Lower lobe of right lung (tissue), 2 donors: ENCODE data around the gene TUBGCP2. TPM values are rescaled to one million over a fixed set of nuclear protein-coding genes. Genes with fewer than 3 reads are reported as not detected.

Experiments used
- ATAC-seq, 2 donors: fragments of 200-7000 bp; cut with Tn5 transposase; one replicate each; pipeline ENCODE4 v1.9.1; 2020 to 2022; ENCODE audit warnings: mild to moderate bottlenecking in 2 of 2, moderate library complexity in 2 of 2
- DNase-seq: peaks from one replicate; pipeline ENCODE4 v3.0.0-alpha.2; 2020
- H3K27ac ChIP-seq: fragments of 200-600 bp; one replicate; pipeline ENCODE4 v1.8.0; 2022
- H3K27me3 ChIP-seq: fragments of 200-600 bp; one replicate; pipeline ENCODE4 v1.8.0; 2022; ENCODE audit warnings: low read depth
- H3K36me3 ChIP-seq: fragments of 200-600 bp; one replicate; pipeline ENCODE4 v1.8.0; 2022; ENCODE audit warnings: mild to moderate bottlenecking
- H3K4me1 ChIP-seq: fragments of 200-600 bp; one replicate; pipeline ENCODE4 v1.8.0; 2022
- H3K4me3 ChIP-seq: fragments of 200-600 bp; one replicate; pipeline ENCODE4 v1.8.0; 2022; ENCODE audit warnings: mild to moderate bottlenecking
- H3K9me3 ChIP-seq: fragments of 200-600 bp; one replicate; pipeline ENCODE4 v1.8.0; 2022
- intact Hi-C: fragments of 100-400 bp; cut with DNase I; formaldehyde crosslinking; loops from one replicate; pipeline ENCODE4 v1.11.0; 2022
- total RNA-seq: library from RNA; stranded (reverse); fragmentation: NEBNext Ultra II Directional; extraction: Animal tissue kit (Norgen Biotek cat#: 25700); gene quantifications from one replicate; pipeline ENCODE4 v1.2.1, GENCODE V29; 2021
- TF ChIP-seq, protein P1 (sequence below): fragments of 200-600 bp; IDR thresholded peaks from one replicate; pipeline ENCODE4 v1.8.0; 2022; ENCODE audit warnings: antibody characterized with exemption, mild to moderate bottlenecking
- donor health status: DM: no; HTN: yes; CAD: no; lungs with severe emphysema.

TUBGCP2 gene
- total RNA-seq, 1 donor from 2014 or later, result 54.5 TPM

DNA sequence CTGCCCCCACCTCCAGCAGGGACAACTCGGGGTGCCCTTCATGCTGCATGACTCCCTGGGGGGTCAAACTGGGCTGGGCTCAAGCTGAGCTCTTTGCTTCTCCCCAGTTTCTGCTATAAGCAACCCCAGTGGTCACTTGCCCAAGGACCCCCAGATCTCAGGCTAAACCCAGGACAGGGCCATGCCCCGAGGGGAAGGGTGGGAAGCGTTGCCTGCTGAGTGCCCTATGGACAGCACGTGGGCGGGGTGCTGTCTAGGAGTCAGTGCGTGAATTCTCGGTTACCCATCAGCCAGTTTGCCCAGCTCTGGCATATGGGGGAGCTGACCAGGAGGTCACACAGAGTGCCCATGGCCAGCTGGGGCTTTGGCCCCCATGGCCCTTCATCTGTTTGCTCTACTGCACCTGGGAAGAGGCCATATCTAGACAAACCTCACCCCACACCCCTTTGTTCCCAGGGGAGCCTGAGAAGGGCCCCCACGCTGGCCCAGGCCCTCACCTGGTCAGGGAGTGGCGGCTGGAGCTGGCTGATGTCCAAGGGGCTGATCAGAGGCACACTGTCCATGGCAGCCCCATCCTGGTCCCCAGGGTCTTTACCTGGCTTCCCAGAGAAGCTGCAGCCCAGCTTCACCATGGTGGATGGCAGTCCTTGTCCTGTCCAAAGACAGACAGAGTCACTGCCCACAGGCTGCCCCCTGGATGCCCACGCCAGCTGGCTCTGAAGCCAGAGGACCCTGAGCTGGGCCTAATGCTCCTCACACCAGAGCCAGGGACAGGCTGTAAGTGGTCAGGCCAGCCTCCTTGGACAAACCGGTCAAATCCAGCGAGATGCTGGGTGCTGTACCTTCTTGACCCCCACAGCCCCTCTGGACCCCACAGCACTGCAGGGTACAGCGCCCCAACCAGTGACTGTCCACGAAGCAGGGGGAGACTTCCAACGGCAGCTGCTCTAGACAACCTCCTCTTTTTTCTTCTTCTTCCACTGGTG lies 20.0 kb upstream of the TUBGCP2 start:
- Histone ChIP-seq H3K27me3 (peaks cover 84% of the 10 kb centered on the region), H3K9me3 (no peaks in the 10 kb centered on the region), H3K27ac (no peak overlapping the region), H3K4me3 (no peak overlapping the region), H3K36me3 (no peaks in the 10 kb centered on the region), H3K4me1 (peaks cover 25% of the 10 kb centered on the region)
- intact Hi-C loops, result no loop called here
- ATAC-seq (no peak), DNase-seq (peak; percentile 43)
- TF ChIP-seq, protein P1, sequence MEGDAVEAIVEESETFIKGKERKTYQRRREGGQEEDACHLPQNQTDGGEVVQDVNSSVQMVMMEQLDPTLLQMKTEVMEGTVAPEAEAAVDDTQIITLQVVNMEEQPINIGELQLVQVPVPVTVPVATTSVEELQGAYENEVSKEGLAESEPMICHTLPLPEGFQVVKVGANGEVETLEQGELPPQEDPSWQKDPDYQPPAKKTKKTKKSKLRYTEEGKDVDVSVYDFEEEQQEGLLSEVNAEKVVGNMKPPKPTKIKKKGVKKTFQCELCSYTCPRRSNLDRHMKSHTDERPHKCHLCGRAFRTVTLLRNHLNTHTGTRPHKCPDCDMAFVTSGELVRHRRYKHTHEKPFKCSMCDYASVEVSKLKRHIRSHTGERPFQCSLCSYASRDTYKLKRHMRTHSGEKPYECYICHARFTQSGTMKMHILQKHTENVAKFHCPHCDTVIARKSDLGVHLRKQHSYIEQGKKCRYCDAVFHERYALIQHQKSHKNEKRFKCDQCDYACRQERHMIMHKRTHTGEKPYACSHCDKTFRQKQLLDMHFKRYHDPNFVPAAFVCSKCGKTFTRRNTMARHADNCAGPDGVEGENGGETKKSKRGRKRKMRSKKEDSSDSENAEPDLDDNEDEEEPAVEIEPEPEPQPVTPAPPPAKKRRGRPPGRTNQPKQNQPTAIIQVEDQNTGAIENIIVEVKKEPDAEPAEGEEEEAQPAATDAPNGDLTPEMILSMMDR, result no peak

DNA sequence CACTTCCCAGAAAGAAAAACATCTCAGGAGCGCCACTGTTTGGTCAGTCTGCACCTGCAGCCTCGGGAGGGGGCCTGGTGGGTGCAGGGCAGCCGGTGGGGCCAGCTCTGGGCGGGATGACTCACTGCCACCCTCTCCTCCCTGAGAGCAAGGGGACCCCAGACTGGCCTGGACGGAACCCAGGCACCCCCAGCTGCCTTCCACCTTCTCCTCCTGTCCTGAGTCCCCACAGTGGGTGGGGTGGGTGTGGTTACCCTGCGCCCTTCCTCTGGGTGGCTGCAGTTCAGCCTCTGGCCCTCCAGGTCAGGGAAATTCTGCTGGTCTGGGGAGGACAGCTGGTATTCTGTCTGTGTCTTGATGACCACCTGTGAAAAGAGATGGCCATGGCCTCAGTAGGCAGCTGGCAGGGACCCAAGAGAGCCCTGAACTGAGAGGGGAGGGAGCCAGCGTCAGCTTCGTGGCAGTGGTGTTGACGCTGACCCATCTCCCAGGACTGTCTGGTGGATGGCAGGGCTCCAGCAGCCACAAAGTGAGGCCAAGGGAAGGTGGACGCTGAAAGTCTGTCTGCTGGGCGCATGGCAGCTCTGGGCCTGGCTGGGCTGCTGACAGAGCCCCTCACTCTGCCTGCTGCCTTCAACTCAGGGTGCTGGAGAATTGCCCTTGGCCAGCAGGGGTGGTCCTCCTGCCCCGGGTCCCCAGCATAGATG lies 19.1 kb upstream of the TUBGCP2 start:
- H3K36me3 ChIP-seq, result no peaks in the 10 kb centered on the region
- H3K27ac ChIP-seq, result no peak overlapping the region
- no peak overlapping the region for H3K4me3 ChIP-seq
- no peaks in the 10 kb centered on the region for H3K9me3 ChIP-seq
- peaks cover 25% of the 10 kb centered on the region for H3K4me1 ChIP-seq
- no peak for ATAC-seq
- TF ChIP-seq, protein P1, result no peak
- peaks cover 84% of the 10 kb centered on the region for H3K27me3 ChIP-seq
- intact Hi-C loops, result no loop called here
- DNase-seq, result no peak

DNA sequence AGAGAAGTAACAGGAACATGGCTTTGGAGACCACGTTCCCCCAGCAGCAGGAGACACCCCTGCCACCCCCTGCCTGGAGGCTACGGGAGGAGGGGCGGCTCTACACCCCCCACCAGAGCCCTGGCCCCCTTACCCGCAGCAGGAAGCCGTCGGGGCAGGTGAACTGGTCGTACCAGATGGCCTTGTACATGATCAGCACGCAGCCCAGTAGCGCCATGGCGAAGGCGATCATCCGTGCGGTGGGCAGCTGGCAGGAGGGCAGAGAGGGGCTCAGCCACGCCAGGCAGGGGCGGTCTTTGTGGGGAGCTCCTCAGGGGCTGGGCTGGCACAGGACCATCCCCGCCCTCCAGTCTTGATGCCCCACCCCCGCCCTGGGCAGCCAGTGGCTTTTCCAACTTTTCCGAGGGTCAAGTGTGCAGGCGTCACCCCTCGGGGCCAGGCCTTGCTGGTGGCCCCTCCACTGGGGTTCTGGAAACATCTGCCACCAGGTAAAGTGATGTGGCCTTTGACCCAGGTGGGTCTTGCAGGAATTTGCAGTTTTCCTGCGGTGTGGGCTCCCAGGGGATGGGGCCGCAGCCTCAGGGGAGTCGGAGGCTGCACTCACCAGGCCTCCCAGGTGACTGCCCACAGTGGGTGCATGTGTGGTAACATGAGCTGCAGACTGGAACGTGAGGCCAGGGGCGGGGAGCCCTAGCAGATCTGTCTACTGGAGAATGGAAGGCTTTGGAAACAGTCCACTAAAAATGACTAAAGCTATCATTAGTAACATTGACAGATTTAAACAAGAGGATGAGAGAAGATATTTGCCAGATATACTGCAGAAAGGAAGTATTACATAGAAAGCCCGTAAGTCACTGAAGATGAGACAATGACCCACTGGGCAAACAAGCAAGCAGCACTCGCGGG lies 18.3 kb upstream of the TUBGCP2 start:
- no peaks in the 10 kb centered on the region for H3K9me3 ChIP-seq
- no peak overlapping the region for H3K27ac ChIP-seq
- DNase-seq (peak; percentile 40), ATAC-seq (no peak)
- TF ChIP-seq, protein P1, result no peak
- no peak overlapping the region for H3K4me3 ChIP-seq
- no peaks in the 10 kb centered on the region for H3K36me3 ChIP-seq
- peaks cover 25% of the 10 kb centered on the region for H3K4me1 ChIP-seq
- peaks cover 78% of the 10 kb centered on the region for H3K27me3 ChIP-seq
- intact Hi-C loops, result no loop called here

DNA sequence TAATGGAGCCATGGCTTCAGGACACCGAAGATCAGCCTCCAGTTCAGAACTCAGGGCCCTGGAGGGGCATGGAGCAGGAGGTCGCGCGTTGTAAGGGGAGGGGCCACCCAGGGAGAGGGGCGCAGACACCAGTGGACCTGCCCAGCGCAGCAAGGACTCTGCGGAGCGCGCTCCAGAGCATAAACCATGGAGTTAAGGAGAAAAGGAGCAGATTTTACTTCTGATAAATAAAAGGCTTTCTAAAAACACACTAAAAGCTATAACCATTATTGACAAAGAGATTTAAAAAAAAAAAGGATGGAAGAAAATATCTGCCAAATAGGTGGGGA lies 17.5 kb upstream of the TUBGCP2 start:
- intact Hi-C loops, result no loop called here
- peak overlapping the region; percentile 40 for H3K4me3 ChIP-seq

More for the DNA sequence above, 17.5 kb upstream of the TUBGCP2 start:
- ATAC-seq (no peak), DNase-seq (peak; percentile 29)
- H3K9me3 ChIP-seq, result no peaks in the 10 kb centered on the region
- TF ChIP-seq, protein P1, result no peak
- peaks cover 25% of the 10 kb centered on the region for H3K4me1 ChIP-seq
- peaks cover 72% of the 10 kb centered on the region for H3K27me3 ChIP-seq
- no peaks in the 10 kb centered on the region for H3K36me3 ChIP-seq
- no peak overlapping the region for H3K27ac ChIP-seq
